ENCODE results near the gene NMNAT3. TPM values are rescaled to one million over a fixed set of nuclear protein-coding genes. Genes with fewer than 3 reads are reported as not detected.
A peak's percentile ranks its signal among the peaks of the same experiment; 100 is the strongest.
"Not testable (repeated sequence)": the region's sequence is repeated elsewhere in the genome, so short reads cannot be mapped to it uniquely, and the experiment has no call there.

The NMNAT3 gene
- total RNA-seq, 1 experiment from 2014 or later = 0.85 TPM

DNA sequence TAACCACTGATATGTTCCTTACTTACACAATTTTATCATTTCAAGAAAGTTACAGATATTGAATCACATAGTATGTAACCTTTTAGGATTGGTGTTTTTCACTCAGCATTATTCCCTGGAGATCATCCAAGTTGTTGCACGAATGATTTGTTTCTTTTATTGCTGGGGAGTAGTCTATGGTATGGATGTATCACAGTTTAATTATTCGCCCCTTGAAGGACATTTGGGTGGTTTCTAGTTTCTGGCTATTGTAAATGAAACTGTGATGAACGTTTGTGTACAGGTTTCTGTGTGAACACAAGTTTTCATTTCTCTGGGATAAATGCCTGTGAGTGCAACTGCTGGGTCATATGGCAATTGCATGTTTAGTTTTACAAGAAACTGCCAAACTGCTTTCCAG, 68.8 kb downstream of the NMNAT3 start:
- DNase-seq (ENCODE audit: low read depth, low spot score) = no peak
- in situ Hi-C loops (cut with HindIII; ENCODE audit: low pct_unique_long_range_greater_than_20kb, low sequenced_read_pairs) = no loop called here

DNA sequence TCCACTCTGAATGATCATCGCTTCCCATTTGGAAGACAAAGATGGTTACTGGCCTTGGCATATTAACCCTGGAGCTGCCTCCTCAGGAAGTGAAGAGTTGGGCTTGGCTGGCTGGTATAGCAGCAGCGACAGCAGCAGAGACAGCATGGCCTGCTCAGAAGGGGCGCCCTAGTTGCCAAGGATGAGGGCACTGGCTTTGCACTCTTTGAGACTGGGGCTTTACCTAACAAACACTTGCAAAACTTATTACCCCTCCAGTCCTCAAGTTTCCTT, 69.7 kb downstream of the NMNAT3 start:
- in situ Hi-C loops (cut with HindIII; ENCODE audit: low pct_unique_long_range_greater_than_20kb, low sequenced_read_pairs) = no loop called here
- no peak for DNase-seq (ENCODE audit: low read depth, low spot score)

DNA sequence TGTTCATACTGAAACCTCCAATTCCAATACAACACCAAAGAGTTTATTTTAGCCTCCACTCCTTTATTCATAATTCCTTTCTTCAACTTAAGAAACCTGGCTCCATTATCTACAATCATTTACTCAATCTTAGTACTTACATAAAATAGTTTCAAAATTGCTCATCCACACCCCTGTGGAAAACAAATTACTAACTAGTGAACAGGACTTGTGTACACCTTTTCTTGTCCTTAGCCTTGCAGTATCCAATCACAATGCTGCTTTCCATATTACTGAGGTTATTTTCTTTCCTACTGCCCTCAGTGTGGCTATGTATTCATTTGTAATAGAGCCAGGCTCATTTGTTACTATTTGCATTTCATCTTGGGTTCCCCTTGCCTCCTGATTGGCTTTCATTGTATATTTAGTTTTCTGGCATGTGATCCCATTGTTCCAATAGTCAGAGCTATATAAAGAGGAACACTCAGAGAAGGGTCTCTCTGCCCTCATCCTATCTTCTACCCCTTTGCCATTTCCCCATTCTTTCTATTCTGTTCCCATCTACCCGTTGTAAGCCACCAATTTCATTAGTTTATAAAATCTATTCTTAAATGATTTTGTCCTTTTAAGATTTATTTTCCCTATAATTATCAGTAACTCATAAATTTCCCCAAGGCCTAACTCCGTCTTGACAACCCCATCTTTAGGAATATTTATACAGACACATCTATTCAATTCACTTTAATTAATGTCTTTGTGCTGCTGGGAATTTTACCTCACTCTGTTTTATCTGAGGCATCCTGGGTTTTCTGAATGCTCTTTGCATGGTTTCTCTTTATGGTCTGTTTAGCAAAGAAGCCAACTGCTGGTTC, 70.3 kb downstream of the NMNAT3 start:
- no peak for DNase-seq (ENCODE audit: low read depth, low spot score)
- in situ Hi-C loops (cut with HindIII; ENCODE audit: low pct_unique_long_range_greater_than_20kb, low sequenced_read_pairs) = no loop called here

DNA sequence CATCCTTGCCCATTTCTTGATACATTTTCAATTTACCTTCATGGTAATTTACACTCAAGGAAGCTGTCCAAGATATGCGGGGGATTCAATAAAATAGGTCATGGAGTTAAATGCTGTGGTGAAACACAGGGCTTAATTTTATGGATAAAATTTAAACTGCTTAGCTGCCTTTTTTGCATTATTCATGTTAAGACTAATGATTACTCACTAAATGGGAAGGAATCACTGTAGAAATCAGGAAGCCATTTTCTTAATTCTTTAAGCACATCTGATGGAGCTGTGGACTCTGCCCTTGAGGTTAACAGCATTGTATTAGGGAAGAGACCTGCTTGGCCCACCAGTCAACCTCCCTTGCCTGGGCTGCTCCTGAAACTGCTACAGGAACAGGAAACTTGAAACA, 75.8 kb downstream of the NMNAT3 start:
- no peak for DNase-seq (ENCODE audit: low read depth, low spot score)
- in situ Hi-C loops (cut with HindIII; ENCODE audit: low pct_unique_long_range_greater_than_20kb, low sequenced_read_pairs) = no loop called here

DNA sequence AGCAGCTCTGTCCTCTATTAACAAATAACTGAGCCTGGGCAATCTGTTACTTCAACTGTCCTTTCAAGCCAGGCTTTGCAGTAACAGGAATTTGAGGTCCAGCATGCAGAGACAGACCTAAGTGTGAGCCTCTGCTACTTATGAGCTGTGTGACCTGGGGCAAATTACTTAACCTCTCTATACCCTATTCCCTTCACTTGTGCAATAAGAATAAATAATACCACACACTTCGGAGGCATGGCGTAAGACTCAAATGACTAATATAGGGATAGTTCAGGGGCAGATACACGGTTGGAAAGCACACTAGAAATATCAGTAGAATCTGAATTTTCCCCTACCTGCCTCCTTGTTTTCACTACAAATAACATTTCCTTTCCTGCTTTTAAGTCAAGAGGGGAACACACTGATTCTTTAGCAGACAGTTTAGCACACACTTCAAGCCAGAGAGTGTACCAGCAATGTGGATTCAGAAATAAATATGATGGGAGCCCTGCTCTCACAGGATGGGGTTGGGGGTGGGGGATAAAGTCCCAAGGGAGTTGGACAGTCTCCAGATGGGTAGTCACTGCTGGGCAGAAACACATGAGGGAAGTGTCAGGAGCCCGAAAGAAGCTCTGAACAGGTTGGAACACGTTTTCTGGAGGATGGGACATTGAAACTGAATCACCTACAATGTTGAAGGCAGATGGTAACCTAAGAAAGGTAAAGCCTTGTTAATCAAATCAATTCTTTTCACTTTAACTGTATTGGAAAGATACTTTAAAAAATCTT, 76.4 kb downstream of the NMNAT3 start:
- in situ Hi-C loops (cut with HindIII; ENCODE audit: low pct_unique_long_range_greater_than_20kb, low sequenced_read_pairs) = no loop called here
- DNase-seq (ENCODE audit: low read depth, low spot score) = no peak

DNA sequence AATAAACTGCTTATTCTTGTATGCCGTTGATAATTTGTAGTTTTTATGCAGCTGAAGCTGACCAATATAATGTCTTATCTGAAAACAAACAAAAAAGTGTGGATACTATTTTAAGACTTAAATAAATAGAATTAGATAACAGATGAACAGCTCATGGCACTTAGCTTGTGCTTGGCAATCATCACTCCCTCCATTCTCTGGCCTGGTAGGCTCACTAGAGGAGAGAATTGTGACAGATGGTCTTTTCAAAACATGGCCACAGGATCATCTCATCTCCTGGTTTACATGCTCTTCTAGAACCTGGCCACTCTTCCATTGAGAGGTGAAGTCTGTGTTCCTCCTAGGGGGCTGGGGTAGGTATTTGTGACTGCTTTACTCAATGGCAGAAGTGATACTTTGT, 79.8 kb downstream of the NMNAT3 start:
- in situ Hi-C loops (cut with HindIII; ENCODE audit: low pct_unique_long_range_greater_than_20kb, low sequenced_read_pairs) = no loop called here
- DNase-seq (ENCODE audit: low read depth, low spot score) = no peak

DNA sequence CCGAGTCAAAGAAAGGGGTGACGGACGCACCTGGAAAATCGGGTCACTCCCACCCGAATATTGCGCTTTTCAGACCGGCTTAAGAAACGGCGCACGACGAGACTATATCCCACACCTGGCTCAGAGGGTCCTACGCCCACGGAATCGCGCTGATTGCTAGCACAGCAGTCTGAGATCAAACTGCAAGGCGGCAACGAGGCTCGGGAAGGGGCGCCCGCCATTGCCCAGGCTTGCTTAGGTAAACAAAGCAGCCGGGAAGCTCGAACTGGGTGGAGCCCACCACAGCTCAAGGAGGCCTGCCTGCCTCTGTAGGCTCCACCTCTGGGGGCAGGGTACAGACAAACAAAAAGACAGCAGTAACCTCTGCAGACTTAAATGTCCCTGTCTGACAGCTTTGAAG, 86.6 kb downstream of the NMNAT3 start:
- DNase-seq (ENCODE audit: low read depth, low spot score); in situ Hi-C loops (cut with HindIII; ENCODE audit: low pct_unique_long_range_greater_than_20kb, low sequenced_read_pairs): not testable (repeated sequence)

DNA sequence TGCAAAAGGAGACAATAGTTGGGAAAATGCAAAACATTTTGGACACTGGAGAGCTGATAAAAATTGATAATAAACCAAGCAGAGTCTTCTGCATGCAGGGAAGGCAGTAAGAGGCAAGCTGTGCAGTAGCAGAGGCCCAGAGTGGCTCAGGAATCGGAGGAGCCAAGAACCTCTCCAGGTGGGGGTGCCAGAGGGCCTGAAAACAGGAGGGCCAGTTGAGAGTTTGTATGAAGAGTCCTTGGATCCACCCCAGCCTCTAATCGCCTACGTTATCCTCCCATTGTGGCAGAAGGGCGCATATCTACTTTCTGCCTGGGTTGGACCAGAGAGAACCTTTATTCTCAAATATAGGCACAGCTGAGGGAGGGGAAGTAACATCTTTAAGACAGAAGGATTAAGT, 89.3 kb downstream of the NMNAT3 start:
- in situ Hi-C loops (cut with HindIII; ENCODE audit: low pct_unique_long_range_greater_than_20kb, low sequenced_read_pairs) = no loop called here
- DNase-seq (ENCODE audit: low read depth, low spot score) = peak; percentile 38

DNA sequence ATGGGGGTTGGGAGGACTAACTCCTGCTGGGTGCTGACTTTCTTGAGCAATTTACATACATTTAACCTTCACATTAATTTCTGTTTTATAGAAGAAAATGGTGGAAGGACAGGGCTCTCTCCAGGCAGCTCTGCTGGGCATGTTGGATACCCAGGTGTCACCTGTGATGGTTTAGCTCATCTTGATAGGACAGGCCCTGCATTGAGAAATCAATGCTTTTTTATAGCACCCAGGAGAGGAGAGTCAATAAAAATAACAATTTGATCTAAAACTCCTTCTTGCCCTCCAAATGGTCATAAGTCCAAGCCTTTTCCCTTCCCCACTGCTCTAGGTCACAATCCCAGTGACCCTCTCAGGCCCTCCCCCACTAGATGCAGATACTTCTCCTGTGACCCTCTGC, 90.0 kb downstream of the NMNAT3 start:
- DNase-seq (ENCODE audit: low read depth, low spot score) = no peak
- in situ Hi-C loops (cut with HindIII; ENCODE audit: low pct_unique_long_range_greater_than_20kb, low sequenced_read_pairs) = no loop called here

DNA sequence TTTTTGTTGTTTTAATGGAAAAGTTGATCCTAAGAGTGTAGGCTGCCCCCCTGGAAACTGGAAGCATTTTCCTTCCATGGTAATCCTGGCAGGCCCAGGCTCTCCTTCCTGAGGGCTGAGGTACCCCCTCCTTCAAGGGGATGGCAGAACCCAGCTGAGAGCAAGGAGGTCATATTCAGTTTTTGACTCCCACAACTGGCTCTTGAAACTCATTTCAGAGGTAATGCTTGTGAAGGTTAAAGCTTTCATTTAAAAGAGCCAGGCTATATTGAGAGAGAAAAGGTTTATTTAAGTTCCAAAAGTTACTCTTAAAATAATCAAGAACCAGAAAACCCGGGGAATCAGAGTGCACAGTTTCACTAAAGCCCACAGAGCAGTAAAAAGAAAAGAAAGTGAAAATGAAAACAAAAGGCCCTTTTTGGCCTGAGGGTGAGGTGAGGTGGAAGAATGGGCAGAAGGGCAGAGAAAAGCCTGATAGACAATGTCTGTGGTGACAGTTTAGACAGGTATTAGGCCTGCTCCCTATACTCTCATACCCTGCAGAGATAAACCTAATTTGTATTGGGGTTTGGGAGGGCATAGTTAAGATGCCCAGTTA, 91.3 kb downstream of the NMNAT3 start:
- in situ Hi-C loops (cut with HindIII; ENCODE audit: low pct_unique_long_range_greater_than_20kb, low sequenced_read_pairs) = no loop called here
- DNase-seq (ENCODE audit: low read depth, low spot score) = no peak

DNA sequence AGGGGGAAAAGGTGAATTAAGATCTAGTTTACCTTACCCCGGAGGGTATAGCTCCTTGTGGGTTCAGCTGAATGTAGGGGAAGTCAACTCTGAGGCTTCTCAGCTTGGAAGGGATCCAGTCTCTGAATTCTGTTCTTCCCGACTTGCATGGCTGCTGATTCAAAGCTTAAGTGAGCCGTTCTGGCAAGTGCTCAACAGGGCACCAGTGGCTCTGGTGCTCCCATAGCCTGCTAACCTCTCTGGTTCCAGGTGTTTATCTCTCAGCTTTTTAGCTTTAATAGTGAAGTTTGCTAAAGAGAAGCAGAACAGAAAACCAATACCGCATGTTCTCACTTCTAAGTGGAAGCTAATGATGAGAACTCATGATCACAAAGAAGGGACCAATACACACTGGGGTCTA, 92.0 kb downstream of the NMNAT3 start:
- in situ Hi-C loops (cut with HindIII; ENCODE audit: low pct_unique_long_range_greater_than_20kb, low sequenced_read_pairs) = no loop called here
- DNase-seq (ENCODE audit: low read depth, low spot score) = no peak

DNA sequence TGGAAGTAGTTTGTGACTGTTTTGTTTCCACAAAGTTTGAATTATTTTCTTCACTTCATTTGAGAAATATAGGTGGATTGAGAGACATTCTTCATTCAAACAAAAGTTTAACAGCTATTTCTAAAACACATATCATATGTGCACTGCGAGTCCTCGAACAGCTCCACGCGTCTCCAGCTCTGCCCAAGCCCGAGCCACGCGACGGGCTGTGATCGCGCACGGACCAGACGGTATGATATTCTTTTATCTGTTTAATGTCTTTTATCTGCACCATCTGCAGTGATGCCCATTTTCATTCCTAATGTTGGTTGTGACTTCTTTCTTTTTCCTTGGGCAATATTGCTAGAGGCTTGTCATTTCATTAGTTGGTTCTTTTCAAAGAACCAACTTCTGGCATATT, 94.1 kb downstream of the NMNAT3 start:
- in situ Hi-C loops (cut with HindIII; ENCODE audit: low pct_unique_long_range_greater_than_20kb, low sequenced_read_pairs); DNase-seq (ENCODE audit: low read depth, low spot score): not testable (repeated sequence)

DNA sequence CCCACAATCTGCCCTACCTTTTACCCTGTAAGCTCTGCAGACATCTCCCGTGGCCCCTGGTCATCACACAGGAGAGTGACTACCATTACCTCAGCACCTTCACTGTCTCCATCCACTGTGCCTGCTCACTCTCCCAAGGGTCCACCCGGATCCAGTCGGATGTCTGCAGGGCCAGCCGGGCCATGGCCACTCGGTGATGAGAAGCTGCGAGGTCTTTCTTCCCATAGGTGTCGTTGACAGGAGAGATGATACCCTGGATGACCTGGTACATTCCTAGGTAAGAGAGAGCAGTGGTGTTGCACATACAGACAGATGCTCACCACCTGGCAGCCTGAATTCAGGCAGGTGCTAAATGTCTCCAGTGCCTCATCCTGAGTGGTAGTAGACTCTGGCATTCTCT, 99.0 kb downstream of the NMNAT3 start:
- DNase-seq (ENCODE audit: low read depth, low spot score) = no peak
- in situ Hi-C loops (cut with HindIII; ENCODE audit: low pct_unique_long_range_greater_than_20kb, low sequenced_read_pairs) = no loop called here

DNA sequence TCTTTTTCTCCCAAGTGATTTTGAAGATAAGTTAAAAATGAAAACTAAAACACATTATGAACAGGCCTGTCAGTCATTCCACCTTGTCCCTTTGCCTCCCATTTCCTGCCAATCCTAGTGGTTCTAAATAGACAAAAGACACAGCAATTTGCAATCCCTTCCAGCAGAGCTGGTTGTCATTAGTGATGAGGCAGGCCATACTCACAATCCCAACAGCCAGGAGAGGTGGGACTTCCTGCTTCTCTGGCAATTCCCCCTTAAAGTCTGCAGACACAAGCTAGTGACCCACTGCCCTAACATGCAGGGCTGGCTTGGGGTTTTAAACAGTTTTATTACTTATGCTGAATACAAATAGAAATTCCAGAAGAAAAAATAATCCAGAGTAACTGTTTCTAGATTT, 99.9 kb downstream of the NMNAT3 start:
- DNase-seq (ENCODE audit: low read depth, low spot score) = no peak
- in situ Hi-C loops (cut with HindIII; ENCODE audit: low pct_unique_long_range_greater_than_20kb, low sequenced_read_pairs) = no loop called here

DNA sequence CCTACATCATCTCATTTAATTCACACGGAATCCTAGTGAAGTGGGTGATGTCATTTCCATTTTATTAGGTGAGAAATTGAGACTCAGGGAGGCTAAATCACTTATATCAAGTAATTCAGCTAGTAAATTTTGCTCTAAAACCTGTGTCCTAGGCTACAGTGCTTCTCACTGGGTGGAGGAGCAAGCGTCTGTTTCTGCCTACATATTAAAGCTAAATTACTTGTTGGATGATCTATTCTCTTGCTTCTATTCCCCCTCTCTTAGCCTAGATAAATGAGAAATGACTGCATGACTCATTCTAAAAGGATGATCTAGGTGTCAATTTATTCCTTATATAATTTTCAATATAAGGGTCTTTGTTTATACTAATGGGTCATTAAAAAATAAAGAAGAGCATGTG, 100.4 kb downstream of the NMNAT3 start:
- in situ Hi-C loops (cut with HindIII; ENCODE audit: low pct_unique_long_range_greater_than_20kb, low sequenced_read_pairs) = no loop called here
- DNase-seq (ENCODE audit: low read depth, low spot score) = no peak

DNA sequence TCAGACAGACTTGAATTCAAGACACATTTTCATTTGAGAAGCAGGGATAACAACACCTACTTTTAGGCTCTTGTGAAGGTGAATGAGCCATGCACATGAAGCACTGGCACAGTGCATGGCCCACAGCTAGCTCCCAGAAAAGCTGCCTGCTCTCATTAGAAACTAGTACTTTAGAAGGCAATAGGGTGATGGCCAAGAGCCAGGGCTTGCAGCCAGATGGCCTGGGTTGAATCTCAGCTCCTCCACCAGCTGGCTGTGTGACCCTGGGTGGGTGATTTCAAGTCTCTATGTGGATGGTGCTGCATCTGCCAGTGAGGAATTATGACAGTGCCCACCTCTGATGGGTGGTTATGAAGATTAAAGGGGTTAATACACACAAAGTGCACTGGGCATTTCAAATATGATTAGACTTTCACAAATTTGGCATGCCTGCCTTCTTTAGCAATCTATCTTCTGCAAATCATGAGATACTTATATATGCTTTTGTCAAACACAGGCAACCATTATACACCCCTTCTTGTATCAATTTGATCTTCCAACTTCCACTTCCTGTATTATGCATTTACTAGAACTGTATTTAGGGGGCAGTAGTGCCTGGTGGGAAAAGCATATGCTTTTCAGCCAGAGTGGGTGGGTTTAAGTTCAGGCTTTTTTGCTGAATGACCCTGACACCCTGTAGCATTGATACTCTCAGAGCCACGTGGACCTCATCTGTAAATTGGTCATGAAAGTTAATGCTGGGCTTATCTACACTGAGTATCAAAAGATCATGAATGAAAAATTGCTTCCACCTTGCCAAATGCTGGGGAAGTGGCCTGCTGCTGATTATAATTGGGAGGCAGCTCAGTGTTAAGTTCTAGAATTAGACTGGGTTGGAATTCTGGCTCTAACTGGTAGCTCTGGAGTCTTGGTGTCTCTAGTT, 103.5 kb downstream of the NMNAT3 start:
- in situ Hi-C loops (cut with HindIII; ENCODE audit: low pct_unique_long_range_greater_than_20kb, low sequenced_read_pairs) = no loop called here
- no peak for DNase-seq (ENCODE audit: low read depth, low spot score)

DNA sequence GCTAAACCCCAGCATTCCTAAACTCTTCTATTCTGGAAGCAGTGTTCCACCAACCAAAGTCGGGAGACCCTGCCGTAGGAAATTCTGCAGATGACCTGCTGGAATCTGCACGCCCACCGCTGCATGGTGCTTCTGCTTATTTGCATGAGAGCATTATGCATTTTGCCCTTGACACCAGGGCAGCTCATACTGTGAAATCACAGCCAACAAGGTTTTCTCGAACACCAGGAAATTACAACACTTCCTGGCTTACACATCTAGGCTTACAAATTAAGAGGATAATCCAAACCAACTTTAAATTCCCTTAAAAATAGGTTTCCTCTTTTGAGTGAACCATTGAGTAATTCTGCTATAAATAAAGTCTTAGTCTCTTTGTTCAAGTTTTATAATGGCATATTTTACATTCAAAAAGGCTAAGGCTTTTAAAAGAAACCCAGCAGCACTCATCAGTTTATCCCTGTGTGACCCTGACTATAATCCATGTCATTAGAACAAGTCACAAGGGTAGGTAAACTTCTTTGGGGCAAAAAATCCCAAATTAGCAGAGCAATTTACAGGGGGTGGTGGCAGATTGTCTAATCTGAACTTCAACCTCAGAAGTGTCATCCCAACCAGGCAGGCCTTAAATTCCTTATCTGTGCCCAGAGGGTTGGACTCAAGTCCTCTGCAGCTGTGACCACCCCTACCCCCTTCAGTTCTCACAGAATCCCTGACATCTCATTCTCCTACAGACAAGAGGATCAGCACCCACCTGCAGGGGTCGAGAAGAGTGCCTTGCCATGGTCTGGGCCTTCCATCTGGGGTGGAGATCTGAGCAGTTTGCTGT, 104.7 kb downstream of the NMNAT3 start:
- in situ Hi-C loops (cut with HindIII; ENCODE audit: low pct_unique_long_range_greater_than_20kb, low sequenced_read_pairs) = no loop called here
- no peak for DNase-seq (ENCODE audit: low read depth, low spot score)

All from SK-MEL-5 (cell line).